Amniotic stem cell (primary cell): ENCODE data around the gene NAA40.

Experiments used
- DNase-seq: peaks from one replicate; lab custom pipeline; 2025; lab: John Stamatoyannopoulos, UW

NAA40 gene

DNA sequence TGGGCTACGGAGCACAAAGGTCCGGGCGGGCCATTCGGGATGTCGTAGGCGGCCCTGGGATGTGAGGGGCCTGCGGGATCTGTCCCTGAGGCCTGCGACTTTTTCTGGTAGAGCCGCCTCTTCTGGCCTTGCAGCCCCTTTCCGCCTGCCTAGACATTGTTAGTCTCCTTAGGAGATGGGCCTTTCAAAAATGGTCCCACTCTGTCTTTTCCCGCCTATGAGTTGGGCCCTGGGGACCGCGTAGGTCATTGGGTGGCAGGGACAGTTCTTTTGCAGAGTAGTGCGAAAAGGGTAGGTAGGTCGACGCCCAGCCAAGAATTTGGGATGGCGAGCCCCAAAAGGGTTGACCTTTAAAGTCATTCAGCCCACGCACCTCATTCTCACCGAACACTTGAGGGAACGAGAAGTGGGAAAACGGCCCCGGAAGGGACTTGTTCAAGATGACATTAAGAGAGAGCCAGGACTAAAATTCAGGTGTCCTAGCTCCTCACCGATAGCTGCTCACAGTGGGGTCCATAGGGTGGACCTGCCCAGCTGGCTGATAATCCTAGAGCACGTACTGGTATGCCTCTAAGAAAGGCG, 48.2 kb downstream of the NAA40 start:
- DNase-seq: no peak

DNA sequence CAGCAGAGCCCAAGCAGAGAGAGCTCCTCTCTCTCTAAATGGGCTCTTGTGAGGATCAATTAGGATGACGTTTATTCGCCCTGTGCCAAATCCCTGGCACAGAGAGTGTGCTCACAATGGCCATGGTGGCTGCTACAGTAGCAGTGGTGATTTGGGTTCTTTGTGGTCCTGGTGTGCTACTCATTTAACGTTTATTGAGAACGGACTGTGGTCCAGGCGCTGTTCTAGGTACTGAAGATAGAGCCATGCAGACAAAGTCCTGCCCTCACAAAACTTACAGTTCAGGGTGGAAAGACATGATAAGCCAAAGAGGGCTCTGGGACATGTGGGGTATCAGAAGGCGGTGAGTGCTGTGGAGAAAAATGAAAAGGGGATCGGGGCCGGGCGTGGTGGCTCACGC, 52.8 kb downstream of the NAA40 start:
- DNase-seq: no peak

DNA sequence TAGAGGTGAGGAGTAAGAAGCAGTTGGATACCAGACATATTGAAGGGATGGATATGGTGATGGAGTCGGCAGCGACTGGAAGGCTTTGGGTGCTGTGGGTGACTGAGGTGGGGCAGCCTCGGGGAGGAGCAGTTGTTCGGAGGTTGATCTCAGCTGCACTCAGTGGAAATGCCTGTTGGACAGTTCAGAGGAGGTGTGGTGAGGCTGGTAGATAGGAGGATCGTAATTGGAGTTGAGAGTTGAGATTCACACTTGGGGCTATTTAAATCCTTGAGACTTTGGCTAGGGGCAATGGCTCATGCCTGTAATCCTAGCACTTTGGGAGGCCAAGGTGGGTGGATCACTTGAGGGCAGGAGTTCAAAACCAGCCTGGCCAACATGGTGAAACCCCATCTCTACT, 54.3 kb downstream of the NAA40 start:
- DNase-seq: no peak

DNA sequence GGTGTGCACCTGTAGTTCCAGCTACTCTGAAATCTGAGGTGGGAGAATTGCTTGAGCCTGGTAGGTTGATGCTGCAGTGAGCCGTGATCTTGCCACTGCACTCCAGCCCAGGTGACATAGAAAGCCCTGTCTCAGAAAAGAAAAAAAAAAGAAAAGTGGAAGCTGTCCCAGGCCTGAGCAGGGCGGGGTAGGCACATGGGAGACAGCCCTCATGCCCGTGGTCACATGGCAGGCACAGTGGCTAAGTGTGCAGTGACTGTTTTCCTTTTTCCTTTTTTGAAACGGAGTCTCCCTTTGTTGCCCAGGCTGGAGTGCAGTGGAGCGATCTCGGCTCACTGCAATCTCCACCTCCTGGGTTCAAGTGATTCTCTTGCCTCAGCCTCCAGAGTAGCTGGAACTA, 55.2 kb downstream of the NAA40 start:
- no peak for DNase-seq

DNA sequence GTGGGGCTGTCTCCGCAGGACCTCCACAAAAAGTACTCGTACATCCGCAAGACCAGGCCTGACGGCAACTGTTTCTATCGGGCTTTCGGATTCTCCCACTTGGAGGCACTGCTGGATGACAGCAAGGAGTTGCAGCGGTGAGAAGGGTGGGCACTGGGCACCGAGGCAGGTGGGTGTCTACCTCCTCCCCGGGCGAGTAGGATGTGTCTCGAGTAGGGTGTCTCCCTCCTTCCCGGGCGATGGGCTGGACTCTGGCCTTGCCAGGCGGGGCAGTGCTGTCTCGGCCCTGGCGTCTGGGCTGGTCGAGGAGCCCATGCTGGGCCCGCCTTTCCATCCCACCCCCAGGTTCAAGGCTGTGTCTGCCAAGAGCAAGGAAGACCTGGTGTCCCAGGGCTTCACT, 57.7 kb downstream of the NAA40 start:
- no peak for DNase-seq

DNA sequence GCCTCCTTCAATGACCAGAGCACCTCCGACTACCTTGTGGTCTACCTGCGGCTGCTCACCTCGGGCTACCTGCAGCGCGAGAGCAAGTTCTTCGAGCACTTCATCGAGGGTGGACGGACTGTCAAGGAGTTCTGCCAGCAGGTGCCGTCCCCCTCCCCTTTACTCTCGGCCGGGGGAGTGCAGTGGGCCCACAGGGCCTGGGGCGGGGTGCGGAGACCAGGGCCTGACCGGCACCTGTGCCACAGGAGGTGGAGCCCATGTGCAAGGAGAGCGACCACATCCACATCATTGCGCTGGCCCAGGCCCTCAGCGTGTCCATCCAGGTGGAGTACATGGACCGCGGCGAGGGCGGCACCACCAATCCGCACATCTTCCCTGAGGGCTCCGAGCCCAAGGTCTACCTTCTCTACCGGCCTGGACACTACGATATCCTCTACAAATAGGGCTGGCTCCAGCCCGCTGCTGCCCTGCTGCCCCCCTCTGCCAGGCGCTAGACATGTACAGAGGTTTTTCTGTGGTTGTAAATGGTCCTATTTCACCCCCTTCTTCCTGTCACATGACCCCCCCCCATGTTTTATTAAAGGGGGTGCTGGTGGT, 58.4 kb downstream of the NAA40 start:
- no peak for DNase-seq

DNA sequence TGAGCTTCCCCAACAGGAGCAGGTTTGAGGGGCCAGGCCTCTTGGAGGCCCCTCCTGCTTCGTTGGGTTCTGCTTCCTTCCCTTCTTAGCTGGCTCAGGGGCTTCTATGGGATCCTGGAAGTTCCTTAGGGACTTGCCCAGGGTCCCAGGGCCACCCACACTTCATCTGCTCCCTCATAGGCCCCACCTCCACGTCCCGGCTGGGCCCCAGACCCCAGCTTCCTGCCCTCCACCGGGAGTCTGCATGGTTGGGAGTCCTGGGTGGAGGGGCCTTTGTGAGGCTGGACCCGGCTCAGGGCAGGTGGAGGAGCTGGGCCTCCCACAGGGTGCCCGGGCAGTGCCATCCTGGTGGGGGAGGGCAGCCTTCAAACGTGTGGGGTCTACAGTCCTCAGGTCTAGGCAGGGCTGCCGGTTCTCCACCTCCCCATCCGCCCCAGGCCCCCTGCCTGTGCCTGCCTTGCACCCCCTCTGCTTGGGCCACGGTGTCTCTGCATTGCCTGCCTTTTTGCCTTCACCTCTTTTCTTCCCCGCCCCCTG, 59.1 kb downstream of the NAA40 start:
- DNase-seq: no peak

DNA sequence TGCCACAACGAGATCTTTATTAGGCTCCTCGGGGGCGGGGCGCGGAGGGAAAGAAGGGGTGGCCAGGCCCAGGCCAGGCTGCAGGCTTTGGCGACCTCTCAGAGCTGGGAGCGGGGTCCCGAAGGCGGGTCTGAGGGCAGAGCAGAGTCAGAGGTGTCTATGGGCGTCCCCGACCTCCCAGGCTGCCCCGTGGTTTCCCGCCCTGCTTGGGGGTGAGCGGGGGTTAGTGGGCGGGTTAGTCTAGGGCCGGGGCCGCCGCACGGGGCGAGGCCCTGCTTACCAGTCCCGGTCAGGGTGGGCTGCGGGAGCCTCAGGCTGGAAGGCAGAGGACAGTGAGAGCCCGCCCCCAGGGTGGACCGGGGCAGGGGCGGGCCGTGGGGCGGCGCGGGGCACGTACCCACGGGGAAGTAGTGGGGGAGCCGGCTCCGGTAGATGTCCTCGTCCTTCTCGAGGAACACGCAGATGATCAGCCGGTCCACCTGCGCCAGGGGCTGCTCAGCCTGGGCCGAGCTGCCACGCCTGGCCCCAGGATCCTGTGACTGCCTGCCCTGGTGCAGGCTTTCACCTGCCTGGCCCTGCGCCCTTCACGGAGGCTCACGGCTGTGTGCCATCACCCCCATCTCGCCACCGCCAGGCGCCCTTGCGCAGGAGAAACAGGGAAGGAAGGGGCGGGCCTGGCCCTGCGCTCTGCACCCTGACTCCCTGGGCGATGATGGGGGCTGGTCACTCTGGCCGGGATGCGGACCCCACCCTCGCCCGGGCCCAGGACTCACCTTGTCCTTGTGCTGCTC, 60.0 kb downstream of the NAA40 start:
- DNase-seq: no peak

DNA sequence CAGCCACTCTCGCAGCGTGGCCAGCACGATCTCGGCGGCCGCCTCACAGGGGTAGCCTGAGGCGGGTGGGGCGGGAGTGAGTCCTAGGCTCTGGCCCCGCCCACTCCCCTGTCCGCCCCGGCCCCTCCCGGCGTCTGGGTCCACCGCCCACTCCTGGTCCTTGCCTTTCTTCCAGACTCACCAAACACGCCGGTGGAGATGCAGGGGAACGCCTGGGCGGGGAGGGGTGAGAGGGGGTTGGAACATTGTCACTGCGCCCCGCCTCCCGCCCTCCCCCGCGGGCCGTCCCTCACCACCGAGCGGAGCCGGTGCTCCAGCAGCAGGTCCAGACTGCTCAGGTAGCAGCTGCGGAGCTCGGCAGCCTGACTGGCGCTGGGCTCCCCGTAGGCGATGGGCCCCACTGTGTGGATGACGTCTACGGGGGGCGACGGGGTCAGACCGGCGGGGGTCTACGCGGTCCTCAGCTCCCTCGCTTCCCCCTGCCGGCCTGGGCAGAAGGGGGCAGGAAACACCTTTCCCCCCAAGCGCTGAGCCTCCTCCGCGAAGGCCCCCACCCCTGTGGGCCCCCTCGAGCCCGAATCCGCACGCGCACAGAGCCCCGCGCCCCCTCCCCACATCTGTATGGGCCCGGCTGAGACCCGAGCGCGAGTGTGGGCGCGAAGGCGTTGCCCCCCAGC, 60.7 kb downstream of the NAA40 start:
- DNase-seq: no peak

DNA sequence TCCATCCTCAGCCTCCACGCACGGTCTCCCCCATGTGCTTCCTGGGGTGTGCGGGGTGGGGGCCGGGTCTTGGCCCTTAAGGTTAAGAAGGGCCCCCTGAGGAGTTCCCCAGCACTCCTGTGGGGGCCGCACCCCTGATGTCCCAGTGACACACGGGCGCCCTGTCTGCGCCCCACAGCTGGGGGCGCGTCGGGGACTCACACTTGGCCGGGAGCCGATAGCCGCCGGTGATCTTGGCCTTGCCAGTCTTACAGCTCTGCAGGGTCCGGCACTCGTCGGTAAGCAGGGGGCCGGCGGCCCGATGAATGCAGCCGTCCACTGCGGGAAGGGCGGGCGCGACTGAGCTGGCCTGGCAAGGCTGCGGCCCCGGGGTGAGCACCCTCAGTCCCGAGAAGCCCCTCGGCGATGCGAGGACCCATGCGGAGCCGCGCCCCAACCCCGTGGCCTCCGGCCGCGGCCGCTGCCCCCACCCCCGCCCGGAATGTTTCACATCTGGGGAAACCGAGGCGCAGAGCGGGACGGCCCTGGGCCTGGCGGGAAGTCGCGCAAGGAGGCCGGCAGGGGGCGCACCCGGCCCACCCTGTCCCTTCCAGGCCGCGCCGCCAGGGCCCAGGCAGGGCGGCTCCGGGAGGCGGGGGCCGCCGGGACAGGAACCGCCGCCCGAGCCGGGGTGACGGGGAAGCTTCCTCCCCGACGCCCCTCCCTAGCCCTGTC, 61.4 kb downstream of the NAA40 start:
- peak; percentile 23 for DNase-seq

DNA sequence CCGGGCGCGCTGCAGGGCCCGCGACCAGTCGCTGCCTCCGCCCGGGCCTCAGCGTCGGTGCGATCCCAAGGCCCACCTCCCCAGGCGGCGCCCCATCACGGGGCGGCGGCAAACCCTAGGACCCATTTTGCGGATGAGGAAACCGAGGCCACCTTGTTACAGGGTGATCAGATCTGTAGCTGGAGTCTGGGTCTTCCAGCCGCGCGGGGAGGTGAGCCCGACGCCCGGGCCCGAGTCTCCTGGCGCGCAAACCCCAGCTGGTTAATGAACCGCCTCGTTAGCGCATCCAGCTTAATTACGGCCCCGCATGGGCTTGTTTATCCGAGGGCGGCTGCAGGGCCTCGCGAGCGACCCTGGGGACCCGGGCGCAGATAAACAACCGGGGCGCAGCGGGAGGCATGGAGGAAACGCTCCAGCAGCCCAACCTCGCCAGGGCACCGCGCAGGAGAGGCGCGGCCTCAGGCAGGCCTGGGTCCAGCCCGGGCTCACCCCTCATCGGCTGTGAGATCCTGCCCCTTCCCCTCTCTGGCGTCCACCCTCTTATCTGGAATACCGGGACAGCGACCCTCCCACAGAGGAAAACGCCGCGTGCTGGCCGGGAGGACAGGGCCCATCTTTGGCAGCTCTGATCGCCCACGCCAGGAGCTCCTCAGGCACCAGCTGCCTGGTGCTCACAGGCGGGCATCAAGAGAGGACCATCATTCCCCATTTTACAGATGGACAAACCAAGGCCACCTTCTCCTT, 62.1 kb downstream of the NAA40 start:
- no peak for DNase-seq

DNA sequence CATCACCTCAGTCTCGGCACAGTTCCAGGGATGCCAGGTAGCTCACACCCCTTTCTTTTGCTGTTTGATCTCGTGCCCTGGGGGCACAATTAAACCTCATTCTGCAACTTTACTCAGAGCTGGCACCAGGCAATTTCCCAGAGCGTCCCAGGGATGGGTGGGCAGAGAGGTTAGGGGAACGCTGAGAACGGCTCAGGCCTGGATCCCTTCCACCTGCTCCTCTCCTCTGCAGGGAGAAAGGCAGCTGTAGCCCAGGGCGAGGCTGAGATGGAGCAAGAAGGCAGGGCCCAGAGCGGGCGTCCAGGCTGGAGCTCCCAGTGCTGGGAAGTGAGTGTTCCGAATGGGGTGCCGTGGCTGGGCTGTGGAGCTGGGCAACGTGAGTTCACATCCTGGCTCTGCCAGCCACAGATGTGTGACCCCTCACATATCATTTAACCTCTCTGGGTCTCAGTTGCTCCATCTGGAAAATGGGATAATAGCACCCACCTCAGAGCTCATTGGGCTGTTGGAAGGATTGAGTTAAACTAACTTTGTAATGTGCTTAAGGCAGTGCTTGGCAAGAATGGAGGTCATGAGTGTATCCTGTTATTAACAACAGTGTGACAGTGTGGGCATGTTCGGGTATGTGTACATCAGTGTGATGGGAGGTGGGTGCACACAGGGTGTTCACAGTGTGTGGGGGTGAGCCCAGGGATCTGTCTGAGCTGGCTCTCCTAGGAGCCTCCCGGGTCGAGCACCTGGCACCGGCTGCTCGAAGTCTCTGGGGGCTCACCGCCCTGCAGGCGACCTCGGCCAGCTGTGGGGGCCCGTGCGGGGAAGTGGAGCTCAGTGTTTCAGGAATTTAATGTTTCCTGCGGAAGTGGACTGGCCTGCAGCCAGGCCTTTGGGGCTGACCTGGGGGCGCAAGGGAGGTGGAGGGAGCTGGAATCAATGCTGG, 63.0 kb downstream of the NAA40 start:
- no peak for DNase-seq

DNA sequence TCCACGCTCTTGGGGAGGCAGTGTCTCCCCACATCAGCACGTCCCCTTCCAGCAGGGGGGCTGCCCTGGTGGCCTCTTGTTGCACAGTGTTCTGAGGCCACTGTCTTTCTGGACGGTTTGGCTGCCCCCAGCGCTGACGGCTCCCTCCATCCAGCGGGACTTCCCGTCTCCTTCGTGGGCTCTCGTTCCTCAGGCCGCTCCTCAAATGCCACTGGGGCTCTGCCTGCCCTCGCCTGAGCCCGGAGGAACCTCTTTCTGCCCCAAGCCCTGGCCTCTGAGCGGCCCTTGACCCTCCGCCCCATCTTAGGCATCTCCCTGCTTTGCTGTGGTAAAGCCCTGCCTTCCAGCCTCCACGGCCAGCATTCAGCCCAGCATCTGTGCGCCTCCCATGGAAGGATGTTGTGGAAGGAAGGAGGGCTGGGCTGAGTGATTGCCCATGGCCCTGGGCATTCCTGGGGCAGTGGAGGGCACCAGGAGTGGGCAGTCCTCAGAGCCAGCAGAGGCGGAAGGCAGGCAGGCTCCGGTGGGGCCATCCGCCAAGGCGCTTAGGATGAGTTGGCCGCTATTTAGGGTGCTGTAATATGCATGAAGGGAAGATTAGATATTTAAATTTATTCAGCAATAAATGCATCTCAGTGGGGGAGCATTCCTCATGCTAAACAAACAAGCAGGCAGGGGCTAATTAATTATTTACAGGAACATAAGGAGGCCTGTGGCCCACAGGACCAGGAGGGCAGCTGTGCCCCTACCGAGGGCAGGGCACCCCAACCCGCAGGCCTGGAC, 65.2 kb downstream of the NAA40 start:
- DNase-seq: no peak

DNA sequence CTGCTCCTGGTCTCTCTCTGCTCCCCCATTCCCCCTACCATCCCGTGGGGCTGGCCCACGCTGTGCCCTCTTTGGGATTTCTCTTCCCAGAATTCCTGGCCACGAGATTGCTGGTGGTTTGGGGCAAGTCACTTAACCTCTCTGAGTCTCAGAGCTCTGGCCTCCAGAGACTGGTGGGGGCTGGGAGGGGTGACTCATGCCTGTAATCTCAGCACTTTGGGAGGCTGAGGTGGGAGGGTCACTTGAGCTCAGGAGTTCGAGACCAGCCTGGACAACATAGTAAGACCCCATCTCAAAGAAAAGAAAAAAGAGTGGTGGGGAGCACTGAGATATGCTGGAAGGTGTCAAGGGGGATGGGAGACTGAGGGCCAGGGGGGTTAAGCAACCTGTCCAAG, 65.8 kb downstream of the NAA40 start:
- no peak for DNase-seq

DNA sequence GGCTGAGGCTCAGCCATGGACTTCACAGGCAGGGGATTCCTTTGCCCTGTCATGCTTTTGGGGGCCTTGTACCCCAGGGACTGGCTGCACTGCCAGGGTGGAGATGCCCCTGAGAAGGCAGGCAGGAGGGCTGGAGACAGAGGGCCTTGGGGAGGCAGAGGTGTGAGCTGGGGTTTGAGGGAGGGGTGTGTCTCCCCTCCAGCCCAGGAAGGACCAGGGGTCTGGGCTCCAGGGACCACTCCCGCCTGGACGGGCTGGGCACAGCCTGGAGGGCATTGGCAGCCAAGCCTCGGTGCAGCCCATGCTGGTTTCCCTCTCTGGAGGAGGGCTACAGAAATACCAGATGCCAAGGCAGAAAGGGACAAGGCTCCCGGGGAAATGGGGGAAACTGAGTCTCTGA, 66.9 kb downstream of the NAA40 start:
- DNase-seq: no peak

DNA sequence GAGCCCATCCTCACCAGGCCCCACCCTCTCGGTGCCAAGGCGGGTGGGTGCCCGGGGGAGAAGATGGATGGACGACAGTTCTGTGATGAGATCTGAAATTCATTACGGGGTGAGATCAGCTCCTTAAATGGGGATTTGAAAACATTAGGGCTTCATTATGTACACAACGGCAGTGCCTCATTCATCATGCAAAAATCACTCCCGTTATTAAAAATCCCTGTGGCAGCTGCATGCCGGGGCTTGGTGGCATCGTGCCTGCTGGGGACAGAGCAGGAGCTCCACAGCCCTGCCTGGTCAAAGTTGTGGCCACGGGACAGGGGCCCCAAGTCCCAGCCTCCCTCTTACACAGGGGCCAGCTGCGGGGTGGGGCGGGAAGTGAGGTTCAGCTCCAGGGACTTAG, 67.6 kb downstream of the NAA40 start:
- DNase-seq: no peak
